Adrenal gland (tissue), 5 donors: ENCODE measurements around the gene INO80C.

Source experiments
- POLR2A ChIP-seq, 2 donors: fragments of 450-650 bp; IDR thresholded peaks; one replicate each; pipeline ENCODE4 v1.6.1; 2017; ENCODE audit warnings: antibody characterized with exemption in 2 of 2, mild to moderate bottlenecking in 2 of 2, moderate library complexity in 1 of 2
- TF ChIP-seq, protein P1 (sequence below), 6 experiments: fragments of 450-650 bp in 4 of 6; fragments of 200-600 bp in 2 of 6; sonication (generic) in 1 of 6; IDR thresholded peaks; 1 replicate in 5 of 6; 2 replicates in 1 of 6; pipeline versions ENCODE4 v1.5.1 to v1.8.0; 2016 to 2021; ENCODE audit warnings: antibody characterized with exemption in 6 of 6, mild to moderate bottlenecking in 2 of 6, moderate library complexity in 1 of 6
- donor health status: DM: no; HTN: no; CAD: no.

DNA sequence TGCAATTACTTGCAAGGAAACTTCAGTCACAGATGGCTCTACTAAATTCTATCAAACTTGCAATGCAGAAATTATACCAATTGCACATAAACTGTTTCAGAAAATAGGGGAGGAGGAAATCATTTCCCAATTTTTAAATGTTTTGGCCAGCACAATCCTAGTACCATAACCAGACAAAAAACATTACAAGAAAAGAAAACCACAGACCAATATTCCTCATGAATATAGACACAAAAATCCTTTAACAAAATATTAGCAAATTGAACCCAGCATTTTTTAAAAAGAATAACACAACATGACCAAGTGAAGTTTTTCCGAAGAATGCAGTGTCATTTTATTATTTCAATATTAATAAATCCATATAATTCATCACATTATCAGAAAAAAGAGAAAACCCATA, 45.8 kb downstream of the INO80C start:
- TF ChIP-seq, protein P1, sequence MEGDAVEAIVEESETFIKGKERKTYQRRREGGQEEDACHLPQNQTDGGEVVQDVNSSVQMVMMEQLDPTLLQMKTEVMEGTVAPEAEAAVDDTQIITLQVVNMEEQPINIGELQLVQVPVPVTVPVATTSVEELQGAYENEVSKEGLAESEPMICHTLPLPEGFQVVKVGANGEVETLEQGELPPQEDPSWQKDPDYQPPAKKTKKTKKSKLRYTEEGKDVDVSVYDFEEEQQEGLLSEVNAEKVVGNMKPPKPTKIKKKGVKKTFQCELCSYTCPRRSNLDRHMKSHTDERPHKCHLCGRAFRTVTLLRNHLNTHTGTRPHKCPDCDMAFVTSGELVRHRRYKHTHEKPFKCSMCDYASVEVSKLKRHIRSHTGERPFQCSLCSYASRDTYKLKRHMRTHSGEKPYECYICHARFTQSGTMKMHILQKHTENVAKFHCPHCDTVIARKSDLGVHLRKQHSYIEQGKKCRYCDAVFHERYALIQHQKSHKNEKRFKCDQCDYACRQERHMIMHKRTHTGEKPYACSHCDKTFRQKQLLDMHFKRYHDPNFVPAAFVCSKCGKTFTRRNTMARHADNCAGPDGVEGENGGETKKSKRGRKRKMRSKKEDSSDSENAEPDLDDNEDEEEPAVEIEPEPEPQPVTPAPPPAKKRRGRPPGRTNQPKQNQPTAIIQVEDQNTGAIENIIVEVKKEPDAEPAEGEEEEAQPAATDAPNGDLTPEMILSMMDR (IDR thresholded peaks at IDR 0.05): no peak
- TF ChIP-seq POLR2A (IDR thresholded peaks at IDR 0.05): no peak
